BLaER1 treated with 17β-estradiol and CSF1 and Interleukin-3, amounts not matched to agents 10 nM and 100 nM (cell line): ENCODE results near the gene ASIC4.
A peak's percentile ranks its signal among the peaks of the same experiment; 100 is the strongest.

Source experiments
- H3K27ac ChIP-seq, 11 experiments: shearing (Covaris generic); formaldehyde crosslinking; 2 replicates each; pipeline ENCODE4 v1.8.1; 2022
- H3K27me3 ChIP-seq, 11 experiments: shearing (Covaris generic); formaldehyde crosslinking; 2 replicates each; pipeline ENCODE4 v1.8.1; 2022
- H3K36me3 ChIP-seq, 11 experiments: shearing (Covaris generic); formaldehyde crosslinking; 2 replicates each; pipeline ENCODE4 v1.8.1; 2022
- H3K4me1 ChIP-seq, 10 experiments: shearing (Covaris generic); formaldehyde crosslinking; 2 replicates each; pipeline ENCODE4 v1.8.1; 2022
- H3K4me2 ChIP-seq, 11 experiments: shearing (Covaris generic); formaldehyde crosslinking; 2 replicates each; pipeline ENCODE4 v1.8.1; 2022
- H3K4me3 ChIP-seq, 10 experiments: shearing (Covaris generic); formaldehyde crosslinking; 2 replicates each; pipeline ENCODE4 v1.8.1; 2022
- H3K9ac ChIP-seq, 11 experiments: shearing (Covaris generic); formaldehyde crosslinking; 2 replicates each; pipeline ENCODE4 v1.8.1; 2022
- H3K9me3 ChIP-seq, 11 experiments: shearing (Covaris generic); formaldehyde crosslinking; replicated peaks in 1 of 11; 2 replicates each; pipeline ENCODE4 v1.8.1; 2022
- H4K20me1 ChIP-seq, 11 experiments: shearing (Covaris generic); formaldehyde crosslinking; 2 replicates each; pipeline ENCODE4 v1.8.1; 2022
- Cebpa-rat ChIP-seq, 11 experiments: shearing (Covaris generic); IDR thresholded peaks; 2 replicates each; pipeline ENCODE4 v1.8.1; 2022

The ASIC4 gene

GRCh38 chr2:219485201-219485580, 29.1 kb upstream of the ASIC4 start:
- Histone ChIP-seq H3K27me3 (peaks cover 43 to 67% (median 54%) of the 10 kb centered on the region in 11 experiments), H3K36me3 (no peaks in the 10 kb centered on the region), H3K27ac (no peak overlapping the region), H4K20me1 (peaks cover 0 to 55% (median 6%) of the 10 kb centered on the region in 11 experiments; a peak in 11 of 22 replicates), H3K4me1 (peaks cover 0 to 8% (median 0%) of the 10 kb centered on the region in 10 experiments; a peak in 2 of 20 replicates), H3K9ac (no peak overlapping the region), H3K4me3 (no peak overlapping the region), H3K4me2 (no peak overlapping the region), H3K9me3 (no peaks in the 10 kb centered on the region)
- TF ChIP-seq Cebpa-rat (IDR thresholded peaks at IDR 0.05) = no peak

- Histone ChIP-seq H3K4me2 (peak overlapping the region in 1 of 11 experiments; percentile 4; a peak in 1 of 22 replicates), H3K4me1 (peaks cover 0 to 8% (median 0%) of the 10 kb centered on the region in 10 experiments; a peak in 2 of 20 replicates), H3K9ac (no peak overlapping the region), H3K36me3 (no peaks in the 10 kb centered on the region), H3K4me3 (no peak overlapping the region), H4K20me1 (peaks cover 0 to 42% (median 6%) of the 10 kb centered on the region in 11 experiments; a peak in 11 of 22 replicates), H3K27ac (no peak overlapping the region), H3K27me3 (peaks cover 43 to 65% (median 54%) of the 10 kb centered on the region in 11 experiments), H3K9me3 (no peaks in the 10 kb centered on the region)
- TF ChIP-seq Cebpa-rat (IDR thresholded peaks at IDR 0.05) = no peak
These were observed 27.8 kb upstream of the ASIC4 start for GRCh38 chr2:219486380-219486959.

GRCh38 chr2:219488149-219488843, 26.0 kb upstream of the ASIC4 start:
- H4K20me1 ChIP-seq = peaks cover 0 to 46% (median 6%) of the 10 kb centered on the region in 11 experiments; a peak in 10 of 22 replicates
- H3K4me2 ChIP-seq = no peak overlapping the region
- TF ChIP-seq Cebpa-rat (IDR thresholded peaks at IDR 0.05) = no peak
- H3K9ac ChIP-seq = no peak overlapping the region
- no peak overlapping the region for H3K27ac ChIP-seq
- H3K4me1 ChIP-seq = peaks cover 0 to 8% (median 0%) of the 10 kb centered on the region in 10 experiments; a peak in 2 of 20 replicates
- H3K9me3 ChIP-seq = no peaks in the 10 kb centered on the region
- no peak overlapping the region for H3K4me3 ChIP-seq
- peaks cover 32 to 47% (median 37%) of the 10 kb centered on the region in 11 experiments for H3K27me3 ChIP-seq
- no peaks in the 10 kb centered on the region for H3K36me3 ChIP-seq

GRCh38 chr2:219488844-219489194, 25.5 kb upstream of the ASIC4 start:
- Histone ChIP-seq H3K9ac (no peak overlapping the region), H3K27ac (no peak overlapping the region), H3K9me3 (no peaks in the 10 kb centered on the region), H3K4me3 (no peak overlapping the region), H4K20me1 (peaks cover 0 to 45% (median 5%) of the 10 kb centered on the region in 11 experiments; a peak in 9 of 22 replicates), H3K4me2 (no peak overlapping the region), H3K36me3 (no peaks in the 10 kb centered on the region), H3K27me3 (peaks cover 27 to 42% (median 34%) of the 10 kb centered on the region in 11 experiments), H3K4me1 (peaks cover 0 to 8% (median 0%) of the 10 kb centered on the region in 10 experiments; a peak in 2 of 20 replicates)
- no peak for TF ChIP-seq Cebpa-rat (IDR thresholded peaks at IDR 0.05)

GRCh38 chr2:219489315-219489714, 25.0 kb upstream of the ASIC4 start:
- H3K4me1 ChIP-seq = peaks cover 0 to 8% (median 0%) of the 10 kb centered on the region in 10 experiments; a peak in 2 of 20 replicates
- H3K4me2 ChIP-seq = no peak overlapping the region
- no peak overlapping the region for H3K9ac ChIP-seq
- no peak overlapping the region for H3K4me3 ChIP-seq
- peaks cover 0 to 40% (median under 1%) of the 10 kb centered on the region in 11 experiments; a peak in 8 of 22 replicates for H4K20me1 ChIP-seq
- no peaks in the 10 kb centered on the region for H3K9me3 ChIP-seq
- no peaks in the 10 kb centered on the region for H3K36me3 ChIP-seq
- peaks cover 22 to 40% (median 31%) of the 10 kb centered on the region in 11 experiments for H3K27me3 ChIP-seq
- TF ChIP-seq Cebpa-rat (IDR thresholded peaks at IDR 0.05) = no peak
- no peak overlapping the region for H3K27ac ChIP-seq

GRCh38 chr2:219490186-219490585, 24.1 kb upstream of the ASIC4 start:
- H3K27ac ChIP-seq = no peak overlapping the region
- H3K4me1 ChIP-seq = peaks cover 0 to 11% (median under 1%) of the 10 kb centered on the region in 10 experiments; a peak in 9 of 20 replicates
- no peaks in the 10 kb centered on the region for H3K36me3 ChIP-seq
- H3K4me2 ChIP-seq = no peak overlapping the region
- H4K20me1 ChIP-seq = peaks cover 0 to 32% (median 0%) of the 10 kb centered on the region in 11 experiments; a peak in 6 of 22 replicates
- H3K27me3 ChIP-seq = peaks cover 16 to 40% (median 31%) of the 10 kb centered on the region in 11 experiments
- H3K4me3 ChIP-seq = no peak overlapping the region
- H3K9ac ChIP-seq = no peak overlapping the region
- H3K9me3 ChIP-seq = no peaks in the 10 kb centered on the region
- no peak for TF ChIP-seq Cebpa-rat (IDR thresholded peaks at IDR 0.05)

- Histone ChIP-seq H3K9me3 (no peaks in the 10 kb centered on the region), H3K27me3 (peaks cover 16 to 40% (median 31%) of the 10 kb centered on the region in 11 experiments), H3K27ac (no peak overlapping the region), H3K9ac (no peak overlapping the region), H3K36me3 (no peaks in the 10 kb centered on the region), H4K20me1 (peaks cover 0 to 32% (median 0%) of the 10 kb centered on the region in 11 experiments; a peak in 7 of 22 replicates), H3K4me1 (peaks cover 0 to 16% (median 5%) of the 10 kb centered on the region in 10 experiments; a peak in 14 of 20 replicates), H3K4me2 (no peak overlapping the region), H3K4me3 (no peak overlapping the region)
- TF ChIP-seq Cebpa-rat (IDR thresholded peaks at IDR 0.05) = no peak
These were observed 23.6 kb upstream of the ASIC4 start for GRCh38 chr2:219490600-219491130.

- Histone ChIP-seq H3K36me3 (no peaks in the 10 kb centered on the region), H4K20me1 (peaks cover 0 to 32% (median 0%) of the 10 kb centered on the region in 11 experiments; a peak in 6 of 22 replicates), H3K9me3 (no peaks in the 10 kb centered on the region), H3K4me3 (no peak overlapping the region), H3K9ac (no peak overlapping the region), H3K27me3 (peaks cover 16 to 40% (median 31%) of the 10 kb centered on the region in 11 experiments), H3K27ac (no peak overlapping the region), H3K4me1 (peaks cover 0 to 18% (median 13%) of the 10 kb centered on the region in 10 experiments; a peak in 14 of 20 replicates), H3K4me2 (no peak overlapping the region)
- no peak for TF ChIP-seq Cebpa-rat (IDR thresholded peaks at IDR 0.05)
These were observed 22.9 kb upstream of the ASIC4 start for GRCh38 chr2:219491278-219491963.
